ENCODE measurements around the gene NDUFB10. TPM values are rescaled to one million over a fixed set of nuclear protein-coding genes. Genes with fewer than 3 reads are reported as not detected.

The NDUFB10 gene
- total RNA-seq, 1 experiment from 2014 or later: 527 TPM

DNA sequence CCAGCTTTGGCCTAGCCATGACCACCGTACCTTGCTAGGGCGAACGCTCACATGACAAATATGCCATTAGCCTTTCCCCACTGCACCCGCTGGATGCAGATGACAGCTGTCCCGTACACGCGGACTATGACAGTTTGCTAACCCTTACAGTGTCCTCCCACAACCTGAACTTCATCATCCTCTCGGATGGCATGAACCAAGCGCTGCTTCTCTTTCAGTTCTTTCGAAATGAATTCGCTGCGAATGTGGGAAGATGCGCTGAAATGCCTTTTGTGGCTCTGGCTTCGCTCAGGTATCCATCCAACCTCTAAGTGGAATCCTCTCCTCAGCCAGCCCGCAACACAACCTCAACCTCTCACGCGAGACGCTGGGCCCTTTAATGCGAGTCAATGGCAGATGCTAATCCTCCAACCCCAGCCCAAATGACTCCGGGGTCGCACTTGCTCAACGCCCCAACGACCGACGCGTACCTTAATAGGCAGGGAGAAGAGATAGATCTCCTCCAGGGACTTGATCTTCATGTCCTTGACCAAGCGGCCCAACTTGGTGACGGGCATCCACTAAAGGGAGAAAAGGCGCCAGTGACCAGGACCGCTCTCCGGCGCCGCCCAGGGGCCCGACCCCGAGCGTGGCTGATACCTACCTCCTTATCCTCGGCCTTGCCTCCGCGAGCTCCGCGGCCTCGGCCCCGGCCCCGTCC lies 4.6 kb downstream of the NDUFB10 start:
- in situ Hi-C loops (cut with HindIII; ENCODE audit: low pct_unique_long_range_greater_than_20kb, low sequenced_read_pairs): loop anchor here (10.0 kb wide), 1 partner anchor 99 kb away; no protein-coding TSS in a partner anchor
- no peak for DNase-seq (ENCODE audit: low read depth)

DNA sequence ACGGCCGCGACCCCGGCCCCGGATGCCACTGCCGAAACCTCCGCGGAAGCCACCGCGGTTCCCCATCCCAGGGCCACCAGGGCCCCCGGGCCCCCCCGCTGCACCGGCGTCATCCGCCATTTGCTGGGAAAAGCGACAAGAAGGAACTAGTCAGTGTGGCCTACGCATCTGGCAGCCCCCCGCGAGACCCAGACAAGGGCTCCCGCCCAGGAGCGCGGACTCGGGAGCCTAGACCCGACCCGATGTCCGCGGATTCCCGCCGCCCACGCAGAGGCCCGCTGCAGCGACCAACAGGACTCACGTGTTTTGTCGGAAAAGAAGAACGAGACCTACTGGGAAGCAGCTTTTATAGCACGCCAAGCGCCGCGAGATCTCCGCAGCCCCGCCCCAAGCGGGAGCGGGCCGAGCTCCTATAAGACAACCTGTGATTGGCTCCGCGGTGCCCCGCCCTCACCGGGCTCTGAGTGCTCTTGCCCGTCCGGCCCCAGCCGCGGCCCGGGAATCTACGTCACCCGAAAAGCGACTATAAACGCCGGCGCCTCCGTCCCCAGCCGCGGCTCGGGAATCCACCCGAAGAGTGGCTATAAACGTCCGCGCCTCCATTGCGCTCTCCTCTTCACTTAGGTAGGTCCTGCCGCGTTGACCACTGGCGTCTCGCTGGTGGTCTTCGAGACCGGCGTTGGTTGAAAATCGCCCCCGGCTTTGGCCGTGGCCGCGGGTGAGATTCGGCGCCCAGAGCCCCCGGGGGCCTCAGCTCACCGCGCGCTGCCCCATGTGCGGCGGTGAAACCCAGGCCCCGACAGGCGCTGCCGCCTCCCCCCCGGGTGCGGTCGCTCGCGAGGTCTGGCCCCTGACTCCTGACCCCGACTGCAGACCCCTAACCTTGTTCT lies 5.4 kb downstream of the NDUFB10 start, which contains the start of gene RPS2:
RPS2 (minus strand) TSS at position 321 of the 890 bp plus-strand sequence; CDS start at position 120, 201 bp downstream.
- DNase-seq (ENCODE audit: low read depth): peak; percentile 97
- in situ Hi-C loops (cut with HindIII; ENCODE audit: low pct_unique_long_range_greater_than_20kb, low sequenced_read_pairs): loop anchor here (10.0 kb wide), 1 partner anchor 100 kb away; no protein-coding TSS in a partner anchor

DNA sequence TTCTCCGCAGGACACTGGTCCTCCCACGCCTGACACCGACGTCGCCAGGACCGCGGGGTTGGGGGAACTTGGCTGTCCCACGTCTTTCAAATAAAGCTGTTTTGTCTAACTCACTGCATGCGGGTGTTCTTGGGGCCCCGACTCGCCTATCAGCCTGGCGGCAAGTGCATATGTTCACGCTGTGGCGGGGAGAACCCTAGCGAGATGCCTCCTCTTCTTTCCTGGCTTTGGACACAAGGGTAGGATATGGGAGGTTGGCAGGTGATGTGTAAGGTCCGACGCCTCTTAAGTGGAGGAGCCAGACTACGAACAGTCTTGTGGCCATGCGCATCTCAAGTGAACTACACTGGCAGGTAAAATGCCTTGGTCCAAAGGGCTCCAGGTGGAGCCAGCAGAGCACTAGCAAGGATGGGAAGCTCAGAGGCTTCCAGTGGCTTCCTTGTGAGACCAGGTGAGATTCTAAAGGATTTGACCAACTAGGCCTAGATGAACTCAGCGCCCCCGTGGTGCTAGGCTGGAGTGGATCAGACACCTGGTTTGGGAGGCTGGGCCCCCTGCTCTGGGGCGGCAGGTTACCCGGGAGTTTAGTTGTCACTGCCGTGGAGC lies 6.2 kb downstream of the NDUFB10 start:
- in situ Hi-C loops (cut with HindIII; ENCODE audit: low pct_unique_long_range_greater_than_20kb, low sequenced_read_pairs): loop anchor here (10.0 kb wide), 1 partner anchor 101 kb away; no protein-coding TSS in a partner anchor
- no peak for DNase-seq (ENCODE audit: low read depth)

DNA sequence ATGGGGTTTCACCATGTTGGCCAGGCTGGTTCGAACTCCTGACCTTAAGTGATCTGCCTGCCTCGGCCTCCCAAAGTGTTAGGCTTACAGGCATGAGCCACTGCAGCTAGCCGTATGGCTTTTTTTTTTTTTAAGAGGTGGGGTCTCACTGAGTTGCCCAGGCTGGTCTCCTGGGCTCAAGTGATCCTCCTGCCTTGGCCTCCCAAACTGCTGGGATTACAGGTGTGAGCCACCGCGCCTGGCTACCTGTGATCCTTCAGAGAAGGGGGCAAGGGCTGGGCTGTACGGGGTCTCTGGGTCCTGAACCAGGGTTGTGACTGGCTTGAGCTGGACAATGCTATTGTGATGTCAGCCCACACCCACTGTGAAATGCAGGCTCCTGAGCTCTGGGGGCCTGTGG lies 7.1 kb downstream of the NDUFB10 start, which contains the start of gene RNF151:
RNF151 (plus strand) TSS at position 397 of the 400 bp plus-strand sequence. CDS start 26 bp downstream, outside the sequence.
- in situ Hi-C loops (cut with HindIII; ENCODE audit: low pct_unique_long_range_greater_than_20kb, low sequenced_read_pairs): loop anchor here (10.0 kb wide), 1 partner anchor 102 kb away; no protein-coding TSS in a partner anchor
- DNase-seq (ENCODE audit: low read depth): no peak

DNA sequence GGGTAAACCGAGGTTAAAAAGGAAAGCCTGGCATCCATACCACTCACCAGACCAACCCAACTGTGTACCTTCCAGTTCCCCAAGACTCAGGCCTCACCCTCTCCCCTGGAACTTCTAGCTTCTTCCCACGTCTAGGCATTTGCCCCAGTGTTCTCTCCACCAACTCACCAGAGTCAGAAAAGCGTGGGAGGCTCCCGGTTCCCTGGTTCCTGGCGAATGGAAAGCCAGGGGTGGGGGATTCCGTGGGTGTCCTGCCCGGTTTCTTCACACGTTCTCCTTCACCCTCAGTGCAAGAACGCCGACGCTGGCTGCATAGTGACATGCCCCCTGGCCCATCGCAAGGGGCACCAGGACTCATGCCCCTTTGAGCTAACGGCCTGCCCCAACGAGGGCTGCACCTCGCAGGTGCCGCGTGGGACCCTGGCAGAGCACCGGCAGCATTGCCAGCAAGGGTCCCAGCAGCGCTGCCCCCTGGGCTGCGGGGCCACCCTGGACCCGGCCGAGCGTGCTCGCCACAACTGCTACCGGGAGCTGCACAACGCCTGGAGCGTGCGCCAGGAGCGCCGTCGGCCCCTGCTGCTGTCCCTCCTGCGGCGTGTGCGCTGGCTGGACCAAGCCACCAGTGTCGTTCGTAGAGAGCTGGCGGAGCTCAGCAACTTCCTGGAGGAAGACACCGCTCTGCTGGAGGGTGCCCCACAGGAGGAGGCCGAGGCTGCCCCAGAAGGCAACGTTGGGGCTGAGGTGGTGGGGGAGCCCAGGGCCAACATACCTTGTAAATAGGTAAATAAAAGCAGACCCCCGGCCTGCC lies 9.0 kb downstream of the NDUFB10 start:
- no peak for DNase-seq (ENCODE audit: low read depth)
- in situ Hi-C loops (cut with HindIII; ENCODE audit: low pct_unique_long_range_greater_than_20kb, low sequenced_read_pairs): loop anchor here (10.0 kb wide), 1 partner anchor 104 kb away; no protein-coding TSS in a partner anchor

DNA sequence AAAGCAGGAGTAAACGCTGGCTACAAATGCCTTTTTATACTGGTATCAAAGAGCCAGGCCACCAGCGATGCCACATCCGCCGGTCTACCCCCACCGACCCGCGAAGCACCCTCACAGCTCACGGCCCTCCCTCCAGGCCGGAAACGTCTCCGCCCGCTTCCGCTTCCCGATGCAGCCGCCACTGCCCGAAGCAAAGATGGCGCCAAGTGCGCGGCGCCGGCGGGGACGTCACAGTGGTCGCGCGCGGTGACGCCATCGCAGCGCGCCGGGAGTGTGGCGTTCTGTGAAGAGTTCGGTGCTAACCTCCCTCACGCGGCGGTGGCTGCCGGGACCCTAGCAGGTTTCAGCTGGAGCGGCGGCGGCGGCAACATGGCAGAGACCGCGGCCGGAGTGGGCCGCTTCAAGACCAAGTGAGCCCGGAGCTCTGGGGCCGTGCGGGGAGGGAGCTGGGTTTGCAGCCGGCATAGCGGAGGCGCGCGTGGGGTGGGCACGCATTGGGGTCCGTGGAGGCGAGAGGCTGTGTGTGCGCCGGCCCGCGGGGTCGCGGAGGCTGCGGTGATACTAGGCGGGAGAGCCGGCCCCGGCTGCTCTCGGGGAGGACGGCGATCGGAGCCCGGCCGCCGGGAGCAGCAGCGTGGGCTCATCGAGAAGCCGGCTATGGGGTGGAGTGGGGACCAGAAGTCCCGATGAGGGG lies 12.6 kb downstream of the NDUFB10 start, which contains the start of gene TBL3:
TBL3 (plus strand) TSS at position 258 of the 694 bp plus-strand sequence; CDS start at position 370, 112 bp downstream.
- in situ Hi-C loops (cut with HindIII; ENCODE audit: low pct_unique_long_range_greater_than_20kb, low sequenced_read_pairs): no loop called here
- DNase-seq (ENCODE audit: low read depth): peak; percentile 96

DNA sequence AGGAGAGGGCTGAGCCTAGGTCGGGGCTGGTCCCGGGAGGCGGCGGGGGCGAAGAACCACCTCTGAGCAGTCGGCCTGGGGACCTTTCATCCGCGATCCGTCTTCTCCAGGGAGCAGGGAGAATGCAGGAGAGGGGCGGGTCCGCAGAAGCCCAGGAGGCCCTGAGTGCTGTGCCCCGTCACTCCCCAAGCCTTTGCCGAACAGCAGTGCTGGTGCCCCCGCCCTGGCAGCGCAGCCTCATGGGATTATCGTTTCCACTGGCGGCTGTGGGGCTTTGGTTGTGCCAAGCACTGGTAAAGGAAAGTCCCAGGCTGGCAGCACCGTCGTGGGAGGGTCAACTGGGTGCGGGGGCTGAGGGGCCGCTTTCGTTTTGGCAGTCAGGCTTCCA lies 13.1 kb downstream of the NDUFB10 start:
- DNase-seq (ENCODE audit: low read depth): no peak
- in situ Hi-C loops (cut with HindIII; ENCODE audit: low pct_unique_long_range_greater_than_20kb, low sequenced_read_pairs): no loop called here

DNA sequence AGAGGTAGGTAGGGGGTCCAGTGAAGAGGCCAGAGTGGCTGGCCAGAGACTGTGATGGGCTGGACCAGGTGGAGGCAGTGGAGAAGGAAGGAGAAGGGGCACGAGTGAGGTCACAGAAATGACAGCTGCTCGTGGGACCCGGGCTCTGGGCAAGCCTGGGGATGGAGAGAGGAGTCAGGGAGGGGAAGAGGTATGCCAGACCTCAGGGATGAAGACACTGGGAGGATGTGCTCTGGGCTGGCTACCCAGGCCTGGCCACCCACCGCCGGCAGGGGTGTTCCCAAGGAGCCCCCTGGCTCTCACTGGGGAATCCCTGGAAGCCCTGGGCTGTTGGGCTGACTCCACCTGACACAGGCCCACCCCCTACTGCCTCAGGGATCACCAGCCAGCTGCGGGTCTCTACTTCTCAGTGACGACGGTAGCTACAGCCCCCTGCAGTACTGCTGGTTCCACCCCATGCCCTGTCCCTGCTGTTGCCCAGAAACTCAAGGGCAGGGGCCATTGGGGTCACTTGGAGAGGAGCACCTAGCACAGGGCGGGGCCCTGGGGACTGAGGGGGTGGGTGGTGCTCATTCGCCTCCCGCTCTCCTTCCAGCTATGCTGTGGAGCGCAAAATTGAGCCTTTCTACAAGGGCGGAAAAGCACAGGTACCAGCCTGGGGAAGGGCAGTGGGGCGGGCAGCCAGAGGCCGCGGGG lies 14.3 kb downstream of the NDUFB10 start:
- no peak for DNase-seq (ENCODE audit: low read depth)
- in situ Hi-C loops (cut with HindIII; ENCODE audit: low pct_unique_long_range_greater_than_20kb, low sequenced_read_pairs): no loop called here

DNA sequence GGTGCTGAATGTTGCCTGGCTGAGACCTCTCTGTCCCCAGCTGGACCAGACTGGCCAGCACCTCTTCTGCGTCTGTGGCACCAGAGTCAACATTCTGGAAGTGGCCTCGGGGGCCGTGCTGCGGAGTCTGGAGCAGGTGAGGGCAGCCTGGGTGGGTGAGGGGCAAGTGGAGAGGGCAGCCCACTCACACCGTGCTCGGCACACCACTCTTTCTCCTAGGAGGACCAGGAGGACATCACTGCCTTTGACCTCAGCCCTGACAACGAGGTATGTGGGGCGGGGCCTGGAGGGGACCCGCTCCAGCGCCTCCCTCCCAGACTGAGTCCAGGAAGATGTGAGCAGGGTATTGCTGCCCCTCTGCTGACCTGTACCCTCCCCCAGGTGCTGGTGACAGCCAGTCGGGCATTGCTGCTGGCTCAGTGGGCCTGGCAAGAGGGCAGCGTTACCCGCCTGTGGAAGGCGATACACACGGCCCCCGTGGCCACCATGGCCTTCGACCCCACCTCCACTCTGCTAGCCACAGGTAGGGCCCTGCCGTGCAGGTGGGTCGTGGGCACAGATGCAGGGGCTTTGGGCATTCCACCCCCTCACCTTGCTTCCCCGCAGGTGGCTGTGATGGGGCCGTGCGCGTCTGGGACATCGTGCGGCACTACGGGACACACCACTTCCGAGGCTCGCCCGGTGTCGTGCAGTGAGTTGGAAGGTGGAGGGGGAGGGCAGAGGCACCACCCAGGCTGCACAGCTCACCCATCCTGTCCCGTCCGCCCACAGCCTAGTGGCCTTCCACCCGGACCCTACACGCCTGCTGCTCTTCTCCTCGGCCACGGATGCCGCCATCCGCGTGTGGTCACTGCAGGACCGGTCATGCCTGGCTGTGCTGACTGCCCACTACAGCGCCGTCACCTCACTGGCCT lies 15.1 kb downstream of the NDUFB10 start:
- no peak for DNase-seq (ENCODE audit: low read depth)
- in situ Hi-C loops (cut with HindIII; ENCODE audit: low pct_unique_long_range_greater_than_20kb, low sequenced_read_pairs): no loop called here

DNA sequence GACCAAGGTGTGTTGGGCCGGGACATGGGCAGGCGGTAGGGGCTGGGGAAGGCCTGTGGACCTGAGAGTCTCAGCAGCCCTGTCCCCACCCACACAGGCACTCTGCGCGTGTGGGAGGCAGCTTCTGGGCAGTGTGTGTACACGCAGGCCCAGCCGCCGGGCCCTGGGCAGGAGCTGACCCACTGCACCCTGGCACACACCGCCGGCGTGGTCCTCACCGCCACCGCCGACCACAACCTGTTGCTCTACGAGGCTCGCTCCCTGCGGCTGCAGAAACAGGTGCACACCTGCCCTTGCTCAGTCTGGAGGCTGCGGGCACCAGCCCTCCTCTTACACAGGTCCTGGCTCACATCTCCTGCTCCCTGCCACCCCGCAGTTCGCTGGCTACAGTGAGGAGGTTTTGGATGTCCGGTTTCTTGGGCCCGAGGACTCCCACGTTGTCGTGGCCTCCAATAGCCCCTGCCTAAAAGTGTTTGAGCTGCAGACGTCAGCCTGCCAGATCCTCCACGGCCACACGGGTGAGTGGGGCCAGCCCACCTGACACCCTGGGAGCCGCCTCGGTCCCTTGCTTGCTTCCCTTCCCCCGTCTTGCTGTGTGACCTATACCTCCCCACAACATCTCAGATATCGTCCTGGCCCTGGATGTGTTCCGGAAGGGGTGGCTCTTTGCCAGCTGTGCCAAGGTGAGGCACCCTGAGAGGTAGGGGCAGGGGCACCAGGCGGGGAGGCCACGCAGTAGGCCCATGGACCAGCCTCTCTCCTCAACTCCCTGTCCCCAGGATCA lies 16.3 kb downstream of the NDUFB10 start:
- no peak for DNase-seq (ENCODE audit: low read depth)
- in situ Hi-C loops (cut with HindIII; ENCODE audit: low pct_unique_long_range_greater_than_20kb, low sequenced_read_pairs): no loop called here

DNA sequence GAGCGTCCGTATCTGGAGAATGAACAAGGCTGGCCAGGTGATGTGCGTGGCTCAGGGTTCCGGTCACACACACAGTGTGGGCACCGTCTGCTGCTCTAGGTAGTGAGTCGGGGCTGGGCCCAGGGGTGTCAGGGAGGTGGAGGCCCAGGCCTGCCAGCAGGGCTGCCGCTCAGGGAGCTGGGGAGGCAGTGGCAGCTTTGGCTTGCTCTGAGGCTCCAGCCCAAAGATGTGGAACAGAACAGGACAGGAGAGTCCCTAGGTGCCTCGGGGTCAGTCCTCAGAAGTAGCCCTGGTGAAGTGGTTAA lies 16.8 kb downstream of the NDUFB10 start:
- in situ Hi-C loops (cut with HindIII; ENCODE audit: low pct_unique_long_range_greater_than_20kb, low sequenced_read_pairs): no loop called here
- DNase-seq (ENCODE audit: low read depth): no peak

DNA sequence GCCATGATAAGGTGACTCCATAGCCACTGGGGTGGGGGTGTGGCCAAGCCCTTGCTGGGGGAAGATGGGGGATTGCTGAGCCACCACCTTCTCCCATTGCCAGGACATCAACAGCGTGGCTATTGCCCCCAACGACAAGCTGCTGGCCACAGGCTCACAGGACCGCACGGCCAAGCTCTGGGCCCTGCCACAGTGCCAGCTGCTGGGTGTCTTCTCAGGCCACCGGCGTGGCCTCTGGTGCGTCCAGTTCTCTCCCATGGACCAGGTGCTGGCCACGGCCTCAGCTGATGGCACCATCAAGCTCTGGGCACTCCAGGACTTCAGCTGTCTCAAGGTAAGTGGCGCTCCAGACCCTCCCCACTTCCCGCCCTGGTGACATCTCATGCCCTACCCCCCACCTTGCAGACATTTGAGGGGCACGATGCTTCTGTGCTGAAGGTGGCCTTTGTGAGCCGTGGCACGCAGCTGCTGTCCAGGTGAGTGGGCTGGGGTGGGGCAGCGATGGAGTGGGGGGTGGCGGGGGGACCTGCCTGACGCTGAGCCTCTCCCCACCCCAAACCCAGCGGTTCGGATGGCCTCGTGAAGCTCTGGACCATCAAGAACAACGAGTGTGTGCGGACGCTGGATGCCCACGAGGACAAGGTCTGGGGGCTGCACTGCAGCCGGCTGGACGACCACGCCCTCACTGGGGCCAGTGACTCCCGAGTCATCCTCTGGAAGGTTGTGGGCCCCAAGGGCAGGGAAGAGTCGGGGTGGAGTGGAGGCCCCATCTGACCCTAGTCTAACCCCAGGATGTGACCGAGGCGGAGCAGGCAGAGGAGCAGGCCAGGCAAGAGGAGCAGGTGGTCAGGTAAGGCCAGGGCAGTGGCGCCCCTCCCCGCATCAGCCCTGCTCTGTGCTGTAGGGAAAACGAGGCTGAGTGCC lies 17.9 kb downstream of the NDUFB10 start:
- in situ Hi-C loops (cut with HindIII; ENCODE audit: low pct_unique_long_range_greater_than_20kb, low sequenced_read_pairs): no loop called here

DNA sequence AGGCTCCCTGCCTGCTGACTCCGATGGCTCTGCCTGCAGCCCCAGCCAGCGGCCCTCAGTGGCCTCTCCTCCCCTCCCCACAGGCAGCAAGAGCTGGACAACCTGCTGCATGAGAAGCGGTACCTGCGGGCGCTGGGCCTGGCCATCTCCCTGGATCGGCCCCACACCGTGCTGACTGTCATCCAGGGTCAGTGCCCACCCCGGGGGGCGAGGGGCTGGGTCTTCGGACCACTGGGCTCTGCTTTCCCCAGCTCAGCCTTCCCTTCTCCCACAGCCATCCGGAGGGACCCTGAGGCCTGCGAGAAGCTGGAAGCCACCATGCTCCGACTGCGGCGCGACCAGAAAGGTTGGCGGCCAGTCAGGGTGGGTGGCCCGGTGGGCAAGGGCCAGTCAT lies 18.5 kb downstream of the NDUFB10 start:
- DNase-seq (ENCODE audit: low read depth): no peak
- in situ Hi-C loops (cut with HindIII; ENCODE audit: low pct_unique_long_range_greater_than_20kb, low sequenced_read_pairs): no loop called here

More for the DNA sequence above, 17.9 kb downstream of the NDUFB10 start:
- no peak for DNase-seq (ENCODE audit: low read depth)

DNA sequence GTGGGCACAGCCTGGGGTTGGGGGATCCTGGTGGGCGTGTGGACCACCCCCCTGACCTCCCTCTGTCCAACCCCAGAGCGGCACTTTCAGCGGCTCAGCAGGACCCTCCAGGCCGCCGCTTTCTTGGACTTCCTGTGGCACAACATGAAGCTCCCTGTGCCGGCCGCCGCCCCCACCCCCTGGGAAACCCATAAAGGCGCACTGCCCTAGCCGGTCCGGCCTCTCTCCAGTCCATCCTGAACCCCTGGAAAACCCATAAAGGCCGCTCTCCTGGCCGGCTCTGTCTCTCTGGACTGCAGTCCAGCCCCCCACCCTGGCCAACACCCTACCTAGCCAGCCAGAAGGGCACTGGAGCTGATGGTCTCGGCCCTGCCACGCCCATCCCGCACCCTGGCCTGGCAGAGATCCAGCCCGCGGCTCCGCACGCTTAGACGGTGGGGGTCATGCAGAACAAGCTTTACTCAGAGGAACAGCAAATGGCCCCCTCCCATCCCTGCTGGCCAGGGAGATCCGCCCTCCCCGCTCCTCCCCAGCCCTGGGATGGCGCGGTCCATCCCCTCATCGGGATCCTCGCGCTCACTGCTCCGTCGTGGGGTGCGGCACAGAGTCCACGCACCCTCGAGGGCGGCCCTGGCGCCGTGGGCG lies 19.3 kb downstream of the NDUFB10 start:
- in situ Hi-C loops (cut with HindIII; ENCODE audit: low pct_unique_long_range_greater_than_20kb, low sequenced_read_pairs): no loop called here

More for the DNA sequence above, 19.3 kb downstream of the NDUFB10 start:
- DNase-seq (ENCODE audit: low read depth): no peak
